K562 (cell line): Measurements from ENCODE around the gene KRT33B. TPM values are rescaled to one million over a fixed set of nuclear protein-coding genes. Genes with fewer than 3 reads are reported as not detected.

ENCODE experiments used
- ATAC-seq: fragments of 200-7000 bp; cut with Tn5 transposase; 3 replicates; pipeline ENCODE4 v1.9.1; 2020; ENCODE audit warnings: moderate library complexity
- BruUV-seq: library from RNA; stranded (reverse); fragments of 400-500 nt; replicated peaks from 2 replicates; lab custom pipeline; 2021; lab: Mats Ljungman, UMichigan
- CTCF ChIA-PET: fragments of 300-600 bp; formaldehyde crosslinking; extraction: SDS; loops from one replicate; lab custom pipeline; 2021; ENCODE audit warnings: low intra/inter-chr PET ratio; lab: Yijun Ruan, JAX
- POLR2A ChIA-PET: fragments of 300-600, 350-650 bp; sonication (Branson Sonifier 250); formaldehyde crosslinking; extraction: SDS; loops from one replicate; lab custom pipeline; 2021; ENCODE audit warnings: antibody characterized with exemption, inconsistent platforms; lab: Yijun Ruan, JAX
- DNase-seq, 4 experiments: peaks; one replicate each; pipeline versions ENCODE4 v3.0.0 to v3.0.0-alpha.2; 2011 to 2018; ENCODE audit warnings: low spot score in 3 of 4, mixed read lengths in 3 of 4; ENCODE audit errors: extremely low read depth in 1 of 4
- FAIRE-seq: peaks from 2 replicates; lab custom pipeline; 2011; peaks lifted over from hg19 to GRCh38; lab: Jason Lieb, UNC
- H2AFZ ChIP-seq: 2 replicates; pipeline ENCODE4 v1.6.0; 2011; ENCODE audit warnings: low read depth, low read length, control low read depth, inconsistent platforms
- H3K27ac ChIP-seq: fragments of 200-600 bp; 3 replicates; pipeline ENCODE4 v1.8.0; 2011; ENCODE audit warnings: low read depth, mild to moderate bottlenecking, control low read depth, inconsistent platforms, low read length, moderate library complexity, mixed read lengths; ENCODE audit errors: extremely low read depth
- H3K27me3 ChIP-seq, 2 experiments: fragments of 300-600 bp in 1 of 2; 2 replicates in 1 of 2; 3 replicates in 1 of 2; pipeline versions ENCODE4 v1.6.0 to v1.8.0; 2011; ENCODE audit warnings: inconsistent platforms in 2 of 2, low read length in 2 of 2, mild to moderate bottlenecking in 1 of 2, mixed read lengths in 1 of 2, moderate library complexity in 1 of 2; ENCODE audit not compliant: control insufficient read depth in 2 of 2, insufficient read depth in 2 of 2
- H3K36me3 ChIP-seq: fragments of 300-600 bp; 3 replicates; pipeline ENCODE4 v1.8.0; 2011; ENCODE audit warnings: mild to moderate bottlenecking, low read length, inconsistent platforms; ENCODE audit not compliant: control insufficient read depth, insufficient read depth
- H3K4me1 ChIP-seq, 2 experiments: fragments of 200-600 bp in 1 of 2; replicated peaks in 1 of 2; 2 replicates in 1 of 2; 3 replicates in 1 of 2; pipeline versions ENCODE4 v1.5.1 to v1.8.0; 2011; ENCODE audit warnings: inconsistent platforms in 2 of 2, low read length in 2 of 2, mild to moderate bottlenecking in 1 of 2, mixed read lengths in 1 of 2, moderate library complexity in 1 of 2; ENCODE audit not compliant: control insufficient read depth in 2 of 2, insufficient read depth in 2 of 2
- H3K4me2 ChIP-seq: 2 replicates; pipeline ENCODE4 v1.6.1; 2011; ENCODE audit warnings: low read length, control low read depth, inconsistent platforms, mixed read lengths; ENCODE audit not compliant: insufficient read depth
- H3K4me3 ChIP-seq: fragments of 200-600 bp; sonication (generic), shearing (Covaris generic); 2 replicates; pipeline ENCODE4 v1.5.1; 2016; ENCODE audit warnings: control low read depth, inconsistent platforms
- H3K79me2 ChIP-seq: fragments of 200-600 bp; 3 replicates; pipeline ENCODE4 v1.8.0; 2011; ENCODE audit warnings: low read length, inconsistent platforms; ENCODE audit not compliant: control insufficient read depth, insufficient read depth
- H3K9ac ChIP-seq, 2 experiments: 2 replicates each; pipeline versions ENCODE4 v1.6.0 to v1.6.1; 2011; ENCODE audit warnings: low read depth in 2 of 2, low read length in 2 of 2, control low read depth in 1 of 2, inconsistent platforms in 1 of 2, mild to moderate bottlenecking in 1 of 2, mixed read lengths in 1 of 2; ENCODE audit not compliant: insufficient read depth in 1 of 2
- H3K9me1 ChIP-seq: one replicate; pipeline ENCODE4 v1.6.0; 2011; ENCODE audit warnings: inconsistent platforms, mild to moderate bottlenecking, low read length, moderate library complexity; ENCODE audit not compliant: control insufficient read depth, insufficient read depth
- H3K9me3 ChIP-seq: replicated peaks from 2 replicates; pipeline ENCODE4 v1.5.1; 2011; ENCODE audit warnings: low read depth, low read length, inconsistent platforms; ENCODE audit not compliant: control insufficient read depth, insufficient read depth
- H4K20me1 ChIP-seq: replicated peaks from 2 replicates; pipeline ENCODE4 v1.6.1; 2011; ENCODE audit warnings: low read length, inconsistent platforms, mixed read lengths; ENCODE audit not compliant: control insufficient read depth, insufficient read depth
- NCOA4 ChIP-seq: fragments of 450-650 bp; IDR thresholded peaks from 2 replicates; pipeline ENCODE4 v1.6.1; 2018; ENCODE audit warnings: mild to moderate bottlenecking; ENCODE audit not compliant: partially characterized antibody
- SAFB ChIP-seq: fragments of 200-400 bp; formaldehyde crosslinking; IDR thresholded peaks from 2 replicates; pipeline ENCODE4 v1.6.1; 2017; ENCODE audit warnings: low read depth, low read length, borderline replicate concordance
- SNAPC5 ChIP-seq: fragments of 250-450 bp; sonication (Bioruptor Pico); IDR thresholded peaks from 2 replicates; pipeline ENCODE4 v1.8.0; 2021; ENCODE audit warnings: moderate library complexity, mild to moderate bottlenecking, inconsistent platforms
- SREBF2 ChIP-seq: sonication (generic); formaldehyde crosslinking; IDR thresholded peaks from 2 replicates; pipeline ENCODE4 v1.4.0; 2020; ENCODE audit warnings: mild to moderate bottlenecking, missing genetic modification reagents
- ZBED1 ChIP-seq: IDR thresholded peaks from 2 replicates; pipeline ENCODE4 v1.6.1; 2014
- ZNF764 ChIP-seq: fragments of 250-450 bp; sonication (Bioruptor Pico); IDR thresholded peaks from 2 replicates; pipeline ENCODE4 v1.4.0; 2020; ENCODE audit warnings: low read depth, mild to moderate bottlenecking, moderate library complexity
- WGBS: fragments of 100-300 bp; shearing (Covaris generic); methylation state at CpG from one replicate; pipeline ENCODE4 v1.1.6; 2016; ENCODE audit warnings: low coverage, mixed read lengths; ENCODE audit not compliant: insufficient coverage; ENCODE audit errors: missing lambda C conversion rate; 5-methylcytosine and 5-hydroxymethylcytosine counted together
- in situ Hi-C: fragments of 300-500 bp; cut with MboI; formaldehyde crosslinking; loops from 4 replicates; pipeline ENCODE4 v1.15.0; 2018; ENCODE audit warnings: inconsistent platforms, mixed read lengths
- intact Hi-C: fragments of 100-400 bp; cut with micrococcal nuclease; formaldehyde crosslinking; loops from 2 replicates; pipeline ENCODE4 v1.14.2; 2022
- polyA plus RNA-seq, 8 experiments: library from polyadenylated mRNA; depleted of rRNA in 4 of 8; stranded (reverse) in 5 of 8; unstranded in 3 of 8; fragments of >200 nt; fragmentation: Nextera tagmentation in 2 of 8; fragmentation: Illumina TruSeq in 1 of 8; extraction: Ambion mirVana in 2 of 8; extraction: Trizol in 1 of 8; gene quantifications; 2 replicates each; pipeline versions ENCODE4 v1.2.1 to v1.2.3, GENCODE V29; 2011 to 2014; ENCODE audit warnings: inconsistent platforms in 1 of 8, missing spikeins in 1 of 8
- total RNA-seq, 7 experiments: library from RNA; depleted of rRNA in 6 of 7; stranded (reverse); fragments of >200 nt in 6 of 7; fragmentation: Illumina TruSeq in 2 of 7; extraction: Trizol in 2 of 7; gene quantifications; 2 replicates each; pipeline versions ENCODE4 v1.2.1 to v1.2.3, GENCODE V29; 2011 to 2021; ENCODE audit warnings: low replicate concordance in 1 of 7

KRT33B gene
- total and polyA plus RNA-seq, 9 of the 15 experiments (the other 6 are each of a cell fraction or from before 2014, with no cell fraction given), result not detected

- Histone ChIP-seq H3K27me3 (no peaks in the 10 kb centered on the region), H4K20me1 (no peaks in the 10 kb centered on the region), H3K36me3 (no peaks in the 10 kb centered on the region), H2AFZ (no peak overlapping the region), H3K4me3 (no peak overlapping the region), H3K27ac (no peak overlapping the region), H3K4me1 (no peaks in the 10 kb centered on the region), H3K4me2 (no peak overlapping the region), H3K9me3 (no peaks in the 10 kb centered on the region)
- FAIRE-seq (no peak), ATAC-seq (no peak)
- in situ Hi-C loops, result no loop called here
- intact Hi-C loops, result no loop called here
- CTCF ChIA-PET, result no interaction called here
- 0% methylated on average over 3 of the region's 3 CpGs for WGBS
- POLR2A ChIA-PET, result interaction anchor here (0.7 kb wide), 1 partner anchor 960 kb away, joined by 3 read pairs; no protein-coding TSS in a partner anchor
- TF ChIP-seq NCOA4, result no peak
- no peak for TF ChIP-seq ZBED1
- TF ChIP-seq SAFB, result no peak
- TF ChIP-seq SREBF2 (CRISPR knock-in tag), result no peak
- no peak for TF ChIP-seq SNAPC5 (CRISPR knock-in tag)
- no peak for TF ChIP-seq ZNF764 (CRISPR knock-in tag)
- TF ChIP-seq, all 486 proteins: peak for 0
- BruUV-seq, result no TSS peak
- no peaks in the 10 kb centered on the region for H3K9me1 ChIP-seq
- DNase-seq, result no peak
- no peaks in the 10 kb centered on the region for H3K79me2 ChIP-seq
- no peak overlapping the region for H3K9ac ChIP-seq
Measured at GRCh38 chr17:41343029-41343428, 26.6 kb downstream of the KRT33B start.
